Activated T-helper 2 cell treated with anti-CD3 and anti-CD28 coated beads, Interferon-gamma antibody, Interleukin-2, Interleukin-4, amounts not matched to agents 10 μg/mL and 5 μg/mL and 100 μg/mL, durations not matched to agents 14 hours and 24 hours and 36 hours (primary cell): Measurements from ENCODE around the gene CLCF1. TPM values are rescaled to one million over a fixed set of nuclear protein-coding genes. Genes with fewer than 3 reads are reported as not detected.
"Not testable (repeated sequence)": the region's sequence is repeated elsewhere in the genome, so short reads cannot be mapped to it uniquely, and the experiment has no call there.

ENCODE experiments used
- DNase-seq: peaks from one replicate; pipeline ENCODE4 v3.0.0; 2021; ENCODE audit warnings: low spot score
- H3K27ac Mint-ChIP-seq: one replicate; pipeline ENCODE4 v1.8.0; 2021; ENCODE audit warnings: mixed read lengths
- H3K27me3 Mint-ChIP-seq: one replicate; pipeline ENCODE4 v1.8.0; 2021; ENCODE audit warnings: low read depth, mixed read lengths
- H3K36me3 Mint-ChIP-seq: one replicate; pipeline ENCODE4 v1.8.0; 2021; ENCODE audit warnings: low read depth, mixed read lengths
- H3K4me1 Mint-ChIP-seq: one replicate; pipeline ENCODE4 v1.8.0; 2021; ENCODE audit warnings: low read depth, mixed read lengths
- H3K4me3 Mint-ChIP-seq: one replicate; pipeline ENCODE4 v1.8.0; 2021; ENCODE audit warnings: low read depth, mild to moderate bottlenecking, moderate library complexity, mixed read lengths
- H3K9me3 Mint-ChIP-seq: one replicate; pipeline ENCODE4 v1.8.0; 2021; ENCODE audit warnings: mixed read lengths
- intact Hi-C: fragments of 100-400 bp; cut with micrococcal nuclease; formaldehyde crosslinking; loops from one replicate; pipeline ENCODE4 v1.15.1; 2023
- total RNA-seq: library from RNA; stranded (reverse); gene quantifications from 2 replicates; pipeline ENCODE4 v1.2.3, GENCODE V29; 2022

The CLCF1 gene
- total RNA-seq, 1 donor from 2014 or later = 2.9 TPM

- H3K27me3 Mint-ChIP-seq = no peaks in the 10 kb centered on the region
- no peak for DNase-seq
- no peaks in the 10 kb centered on the region for H3K9me3 Mint-ChIP-seq
- no peak overlapping the region for H3K27ac Mint-ChIP-seq
- H3K4me3 Mint-ChIP-seq = no peak overlapping the region
- no peaks in the 10 kb centered on the region for H3K4me1 Mint-ChIP-seq
- H3K36me3 Mint-ChIP-seq = no peaks in the 10 kb centered on the region
- intact Hi-C loops = no loop called here
These were observed 41.2 kb downstream of the CLCF1 start for GRCh38 chr11:67332081-67332691.

- Mint-ChIP-seq H3K4me3 (no peak overlapping the region), H3K27ac (no peak overlapping the region), H3K36me3 (no peaks in the 10 kb centered on the region)
These were observed 49.9 kb downstream of the CLCF1 start for GRCh38 chr11:67323526-67323925.

GRCh38 chr11:67322049-67322448 lies 51.3 kb downstream of the CLCF1 start:
- Mint-ChIP-seq H3K9me3 (no peaks in the 10 kb centered on the region), H3K36me3 (no peaks in the 10 kb centered on the region), H3K4me3 (no peak overlapping the region), H3K4me1 (peaks cover 9% of the 10 kb centered on the region), H3K27ac (no peak overlapping the region), H3K27me3 (peaks cover 3% of the 10 kb centered on the region)
- intact Hi-C loops = no loop called here
- DNase-seq = no peak

More at GRCh38 chr11:67323526-67323925, 49.9 kb downstream of the CLCF1 start:
- Mint-ChIP-seq H3K4me1 (peaks cover 4% of the 10 kb centered on the region), H3K9me3 (no peaks in the 10 kb centered on the region), H3K27me3 (peaks cover 2% of the 10 kb centered on the region)
- intact Hi-C loops = no loop called here
- no peak for DNase-seq

GRCh38 chr11:67321313-67321871 lies 52.0 kb downstream of the CLCF1 start:
- intact Hi-C loops = no loop called here
- Mint-ChIP-seq H3K27ac (no peak overlapping the region), H3K4me3 (no peak overlapping the region), H3K9me3 (no peaks in the 10 kb centered on the region), H3K4me1 (peaks cover 12% of the 10 kb centered on the region), H3K27me3 (peaks cover 3% of the 10 kb centered on the region), H3K36me3 (no peaks in the 10 kb centered on the region)
- no peak for DNase-seq

- no peak overlapping the region for H3K4me3 Mint-ChIP-seq
- H3K27ac Mint-ChIP-seq = no peak overlapping the region
- intact Hi-C loops = no loop called here
- no peaks in the 10 kb centered on the region for H3K9me3 Mint-ChIP-seq
- DNase-seq = no peak
- peaks cover 11% of the 10 kb centered on the region for H3K4me1 Mint-ChIP-seq
- H3K27me3 Mint-ChIP-seq = peaks cover 3% of the 10 kb centered on the region
- no peaks in the 10 kb centered on the region for H3K36me3 Mint-ChIP-seq
These were observed 52.7 kb downstream of the CLCF1 start for GRCh38 chr11:67320691-67321090.

- no peaks in the 10 kb centered on the region for H3K36me3 Mint-ChIP-seq
- peaks cover 3% of the 10 kb centered on the region for H3K27me3 Mint-ChIP-seq
- H3K27ac Mint-ChIP-seq = no peak overlapping the region
- no peak overlapping the region for H3K4me3 Mint-ChIP-seq
- no peaks in the 10 kb centered on the region for H3K9me3 Mint-ChIP-seq
- intact Hi-C loops = no loop called here
- peaks cover 15% of the 10 kb centered on the region for H3K4me1 Mint-ChIP-seq
- DNase-seq = no peak
These were observed 53.4 kb downstream of the CLCF1 start for GRCh38 chr11:67320011-67320410.

GRCh38 chr11:67318876-67319275 lies 54.5 kb downstream of the CLCF1 start:
- intact Hi-C loops = loop anchor here (5.0 kb wide), 2 partner anchors 33 to 202 kb away; partner anchors contain the start of genes KDM2A and POLD4
- not testable (repeated sequence) for H3K27me3 Mint-ChIP-seq, DNase-seq, H3K9me3 Mint-ChIP-seq, H3K36me3 Mint-ChIP-seq, H3K27ac Mint-ChIP-seq
- peaks cover 18% of the 10 kb centered on the region for H3K4me1 Mint-ChIP-seq
- peak overlapping the region; percentile 96 for H3K4me3 Mint-ChIP-seq

- Mint-ChIP-seq H3K4me1 (peaks cover 26% of the 10 kb centered on the region), H3K4me3 (peak overlapping the region; percentile 96), H3K9me3 (no peaks in the 10 kb centered on the region), H3K27ac (peak overlapping the region; percentile 98), H3K27me3 (peaks cover 3% of the 10 kb centered on the region), H3K36me3 (no peaks in the 10 kb centered on the region)
- intact Hi-C loops = loop anchor here (1.0 to 5.0 kb wide), 4 partner anchors 30 to 201 kb away; partner anchors contain the start of genes KDM2A and POLD4
- no peak for DNase-seq
These were observed 55.4 kb downstream of the CLCF1 start for GRCh38 chr11:67317888-67318555.

GRCh38 chr11:67317205-67317887 lies 56.1 kb downstream of the CLCF1 start:
- intact Hi-C loops = loop anchor here (1.0 to 5.0 kb wide), 4 partner anchors 29 to 200 kb away; partner anchors contain the start of genes KDM2A and POLD4
- Mint-ChIP-seq H3K4me1 (peaks cover 32% of the 10 kb centered on the region), H3K4me3 (peak overlapping the region; percentile 96), H3K9me3 (no peaks in the 10 kb centered on the region), H3K36me3 (no peaks in the 10 kb centered on the region), H3K27ac (peak overlapping the region; percentile 98), H3K27me3 (peaks cover 3% of the 10 kb centered on the region)
- peak; percentile 98 for DNase-seq

- Mint-ChIP-seq H3K36me3 (no peaks in the 10 kb centered on the region), H3K27ac (peak overlapping the region; percentile 98), H3K4me3 (peak overlapping the region; percentile 96), H3K9me3 (no peaks in the 10 kb centered on the region), H3K27me3 (peaks cover 3% of the 10 kb centered on the region), H3K4me1 (peaks cover 36% of the 10 kb centered on the region)
- intact Hi-C loops = loop anchor here (1.0 to 5.0 kb wide), 4 partner anchors 29 to 200 kb away; partner anchors contain the start of genes KDM2A and POLD4
- DNase-seq = no peak
These were observed 56.6 kb downstream of the CLCF1 start for GRCh38 chr11:67316882-67317204.

GRCh38 chr11:67315325-67315909 lies 58.0 kb downstream of the CLCF1 start:
- intact Hi-C loops = loop anchor here (5.0 kb wide), 2 partner anchors 37 to 198 kb away; partner anchors contain the start of genes KDM2A and POLD4
- H3K36me3 Mint-ChIP-seq = no peaks in the 10 kb centered on the region
- no peak overlapping the region for H3K27ac Mint-ChIP-seq
- H3K4me3 Mint-ChIP-seq = peak overlapping the region; percentile 72
- peaks cover 3% of the 10 kb centered on the region for H3K27me3 Mint-ChIP-seq
- peaks cover 38% of the 10 kb centered on the region for H3K4me1 Mint-ChIP-seq
- DNase-seq = no peak
- no peaks in the 10 kb centered on the region for H3K9me3 Mint-ChIP-seq

GRCh38 chr11:67314218-67314617 lies 59.2 kb downstream of the CLCF1 start:
- Mint-ChIP-seq H3K4me3 (no peak overlapping the region), H3K27ac (no peak overlapping the region), H3K4me1 (peaks cover 38% of the 10 kb centered on the region), H3K27me3 (peaks cover 3% of the 10 kb centered on the region), H3K36me3 (peaks cover 3% of the 10 kb centered on the region), H3K9me3 (no peaks in the 10 kb centered on the region)
- intact Hi-C loops = no loop called here
- DNase-seq = no peak
